Renal pelvis (tissue), 4 donors: Measurements from ENCODE around the gene ARL4A. TPM values are rescaled to one million over a fixed set of nuclear protein-coding genes. Genes with fewer than 3 reads are reported as not detected.
"Not testable (repeated sequence)": the region's sequence is repeated elsewhere in the genome, so short reads cannot be mapped to it uniquely, and the experiment has no call there.

Source experiments
- DNase-seq: peaks from one replicate; pipeline ENCODE4 v3.0.0-alpha.2; 2013
- polyA plus RNA-seq, 3 donors: library from polyadenylated mRNA; unstranded; fragments of 120-200 nt; gene quantifications; one replicate each; pipeline ENCODE4 v1.2.1, GENCODE V29; 2013; ENCODE audit not compliant: insufficient read length in 3 of 3

The ARL4A gene
- polyA plus RNA-seq, 3 donors: 22.5 to 29.1 (median 27.6) TPM

DNA sequence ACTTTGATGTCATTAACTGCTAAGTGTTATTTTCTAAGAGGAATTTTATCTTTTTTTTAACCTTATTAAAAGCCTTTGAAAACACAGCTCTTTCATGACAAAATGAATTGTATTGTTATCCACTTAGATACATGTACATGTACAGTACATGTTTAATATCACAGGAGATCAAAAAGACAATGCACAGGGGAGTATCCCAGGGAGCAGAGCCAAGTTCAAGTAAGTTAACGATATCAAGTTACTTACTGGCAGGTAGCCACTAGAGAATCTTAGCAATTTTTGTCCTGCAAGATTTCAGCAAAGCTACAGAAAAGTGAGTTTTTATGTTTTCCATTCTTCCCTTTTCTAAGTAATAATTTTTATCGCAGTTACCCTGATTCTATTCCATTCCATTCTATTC is 33.9 kb upstream of the ARL4A start:
- DNase-seq: no peak

DNA sequence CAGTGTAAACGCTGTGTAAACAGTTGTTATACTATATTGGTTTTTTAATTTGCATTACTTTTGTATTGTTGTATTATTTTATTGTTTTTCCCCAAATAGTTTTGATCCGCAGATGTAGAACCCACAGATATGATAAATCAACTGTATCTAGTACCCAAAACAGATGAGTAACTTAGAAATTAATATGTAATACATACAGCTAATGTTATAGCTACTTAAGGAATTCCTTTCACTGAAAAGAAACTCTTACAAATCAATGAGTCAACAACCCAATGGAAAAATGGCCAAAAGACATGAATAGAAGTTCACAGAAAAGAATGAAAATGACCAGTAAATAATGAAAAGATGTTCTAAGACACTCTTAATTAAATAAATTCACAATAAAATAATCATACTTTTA is 32.3 kb upstream of the ARL4A start:
- no peak for DNase-seq

DNA sequence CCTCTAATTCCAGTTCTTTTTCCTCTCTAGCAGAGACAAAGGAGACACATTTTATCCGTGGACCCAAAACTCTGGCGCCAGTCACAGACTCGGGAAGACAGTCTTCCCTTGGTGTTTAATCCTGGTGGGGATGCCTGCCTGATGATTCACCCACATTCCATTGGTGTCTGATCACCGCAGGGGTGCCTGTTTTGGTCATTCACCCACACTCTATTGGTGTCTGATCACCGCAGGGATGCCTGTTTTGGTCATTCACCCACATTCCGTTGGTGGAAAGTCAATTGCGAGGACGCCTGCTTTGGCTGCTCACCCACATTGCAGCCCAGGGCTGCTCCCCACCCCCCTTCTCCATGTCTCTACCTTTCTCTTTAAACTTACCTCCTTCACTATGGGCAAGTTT is 27.0 kb upstream of the ARL4A start:
- not testable (repeated sequence) for DNase-seq

DNA sequence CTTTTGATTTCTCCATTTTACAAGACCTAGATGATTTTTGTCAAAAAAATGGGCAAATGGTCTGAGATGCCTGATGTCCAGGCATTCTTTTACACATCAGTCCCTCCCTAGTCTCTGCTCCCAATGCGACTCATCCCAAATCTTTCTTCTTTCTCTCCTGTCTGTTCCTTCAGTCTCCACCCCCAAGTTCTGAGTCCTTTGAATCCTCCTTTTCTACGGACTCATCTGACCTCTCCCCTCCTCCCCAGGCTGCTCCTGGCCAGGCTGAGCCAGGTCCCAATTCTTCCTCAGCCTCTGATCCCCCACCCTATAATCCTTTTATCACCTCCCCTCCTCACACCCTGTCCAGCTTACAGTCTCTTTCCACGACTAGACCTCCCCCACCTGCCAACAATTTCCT is 26.4 kb upstream of the ARL4A start:
- not testable (repeated sequence) for DNase-seq

DNA sequence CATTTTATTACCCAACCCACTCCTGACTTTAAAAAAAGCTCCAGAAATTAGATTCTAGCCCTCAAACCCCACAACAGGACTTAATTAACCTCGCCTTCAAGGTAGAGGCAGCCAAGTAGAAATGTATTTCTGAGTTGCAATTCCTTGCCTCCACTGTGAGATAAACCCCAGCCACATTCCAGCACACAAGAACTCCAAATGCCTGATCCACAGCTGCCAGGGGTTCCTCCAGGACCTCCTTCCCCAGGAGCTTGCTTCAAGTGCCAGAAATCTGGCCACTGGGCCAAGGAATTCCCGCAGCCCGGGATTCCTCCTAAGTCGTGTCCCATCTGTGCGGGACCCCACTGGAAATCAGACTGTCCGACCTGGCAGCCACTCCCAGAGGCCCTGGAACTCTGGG is 25.9 kb upstream of the ARL4A start:
- no peak for DNase-seq

DNA sequence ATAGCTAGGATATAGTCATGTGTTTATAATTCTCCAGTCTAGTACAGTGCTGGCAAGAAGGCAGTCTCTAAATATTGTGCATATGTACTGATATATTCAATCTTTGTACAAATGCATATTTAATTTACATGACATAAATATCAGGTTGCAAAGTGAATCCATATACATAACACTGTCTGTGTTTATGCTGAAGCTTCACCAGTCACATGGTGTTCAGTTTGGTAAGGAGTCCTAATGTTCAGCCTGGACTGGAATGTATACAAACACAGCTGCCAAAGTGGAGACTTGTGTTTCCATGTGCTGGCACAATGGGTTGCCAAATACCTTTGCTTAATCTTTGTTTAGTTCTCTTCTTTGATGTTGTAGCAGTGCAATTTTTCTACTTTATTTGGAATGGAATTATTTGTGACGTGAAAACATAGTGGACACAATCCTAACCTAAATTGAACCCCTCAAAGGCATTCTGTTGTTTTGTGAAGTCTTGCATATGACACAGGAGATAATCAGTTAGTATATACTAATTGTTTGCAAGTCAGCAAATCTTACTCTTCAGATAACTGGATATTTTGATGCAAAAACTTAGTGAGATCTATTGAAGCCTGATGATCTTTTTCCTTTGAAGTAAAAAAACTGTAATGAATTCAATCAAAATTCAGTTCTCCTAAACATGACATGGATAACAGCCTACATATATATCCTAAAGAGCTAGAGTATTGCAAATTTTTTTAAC is 17.3 kb upstream of the ARL4A start:
- DNase-seq: no peak

DNA sequence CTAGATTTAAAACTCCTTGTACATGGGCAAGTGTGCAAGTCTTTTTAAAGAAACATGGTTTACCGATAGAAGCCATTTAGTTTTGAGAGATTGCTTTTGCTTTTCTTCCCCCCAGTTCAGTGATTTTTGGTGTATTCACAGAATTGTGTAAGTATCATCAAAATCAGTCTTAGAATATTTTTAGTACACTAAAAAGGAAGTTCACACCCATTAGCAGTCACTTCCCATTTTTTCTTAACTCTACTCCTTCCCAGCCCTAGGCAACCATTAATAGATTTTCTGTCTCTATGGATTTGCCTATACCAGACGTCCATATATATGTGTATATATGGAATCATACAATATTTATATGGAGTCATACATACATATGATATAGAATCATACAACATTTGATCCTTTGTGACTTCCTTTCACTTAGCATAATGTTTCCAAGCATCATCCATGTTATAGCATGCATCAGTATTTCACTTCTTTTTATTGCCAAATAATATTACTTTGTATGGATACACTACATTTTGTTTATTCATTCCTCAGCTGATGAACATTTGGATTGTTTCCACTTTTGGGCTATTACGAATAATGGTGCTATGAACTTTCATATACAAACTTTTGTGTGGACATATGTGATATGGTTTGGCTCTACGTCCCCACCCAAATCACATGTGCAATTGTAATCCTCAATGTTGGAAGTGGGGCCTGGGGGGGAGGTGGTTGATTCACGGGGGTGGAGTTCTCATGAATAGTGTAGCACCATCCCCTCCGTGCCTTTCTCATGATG is 16.5 kb upstream of the ARL4A start:
- DNase-seq: no peak

DNA sequence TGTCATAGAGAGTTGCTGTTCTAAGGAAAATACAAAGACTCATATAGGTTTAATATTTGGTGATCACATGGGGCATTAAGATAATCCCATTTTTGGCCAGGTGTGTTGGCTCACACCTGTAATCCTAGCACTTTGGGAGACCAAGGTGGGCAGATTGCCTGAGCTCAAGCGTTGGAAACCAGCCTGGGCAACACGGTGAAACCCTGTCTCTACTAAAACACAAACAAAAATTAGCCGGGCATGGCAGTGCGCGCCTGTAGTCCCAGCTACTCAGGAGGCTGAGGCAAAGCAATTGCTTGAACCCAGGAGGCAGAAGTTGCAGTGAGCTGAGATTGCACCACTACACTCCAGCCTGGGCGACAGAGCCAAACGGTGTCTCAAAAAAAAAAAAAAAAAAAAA is 14.0 kb upstream of the ARL4A start:
- DNase-seq: not testable (repeated sequence)

DNA sequence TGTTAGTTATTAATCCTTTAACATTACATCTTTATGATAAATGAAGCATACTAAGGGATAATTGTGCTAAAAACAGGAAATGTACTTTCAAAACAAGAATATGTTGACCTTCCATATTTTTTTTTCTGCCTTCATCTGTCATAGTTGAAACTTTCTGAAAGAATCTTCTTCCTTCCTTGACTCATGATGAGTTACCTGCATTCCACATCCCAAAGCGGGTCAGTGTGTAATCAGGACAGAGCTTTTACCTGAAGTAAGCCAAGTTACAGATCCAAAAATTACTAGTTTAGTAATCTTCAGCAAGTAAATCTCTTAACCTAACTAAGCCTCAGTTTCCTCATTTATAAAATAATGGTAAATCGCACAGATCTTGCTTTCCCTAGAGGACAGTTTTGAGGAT is 13.4 kb upstream of the ARL4A start:
- DNase-seq: no peak

DNA sequence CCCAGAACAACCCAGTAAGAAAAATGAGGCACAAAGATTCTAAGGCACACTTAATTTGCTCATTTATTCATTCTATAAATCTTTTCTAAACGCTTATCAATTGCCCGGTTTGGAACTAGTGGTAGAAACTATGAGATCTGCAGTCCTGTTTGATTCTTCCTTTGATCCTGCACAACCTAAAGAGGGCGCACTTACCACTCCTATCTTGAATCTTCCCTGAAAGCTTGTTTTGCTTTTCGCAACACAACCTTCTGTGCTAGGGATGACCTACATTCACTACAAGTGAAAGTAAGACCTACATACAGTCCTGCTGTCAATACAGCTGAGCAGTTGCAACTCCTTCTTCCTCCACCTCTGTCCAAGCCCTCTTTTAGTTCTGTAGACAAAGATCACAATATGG is 12.6 kb upstream of the ARL4A start:
- no peak for DNase-seq

DNA sequence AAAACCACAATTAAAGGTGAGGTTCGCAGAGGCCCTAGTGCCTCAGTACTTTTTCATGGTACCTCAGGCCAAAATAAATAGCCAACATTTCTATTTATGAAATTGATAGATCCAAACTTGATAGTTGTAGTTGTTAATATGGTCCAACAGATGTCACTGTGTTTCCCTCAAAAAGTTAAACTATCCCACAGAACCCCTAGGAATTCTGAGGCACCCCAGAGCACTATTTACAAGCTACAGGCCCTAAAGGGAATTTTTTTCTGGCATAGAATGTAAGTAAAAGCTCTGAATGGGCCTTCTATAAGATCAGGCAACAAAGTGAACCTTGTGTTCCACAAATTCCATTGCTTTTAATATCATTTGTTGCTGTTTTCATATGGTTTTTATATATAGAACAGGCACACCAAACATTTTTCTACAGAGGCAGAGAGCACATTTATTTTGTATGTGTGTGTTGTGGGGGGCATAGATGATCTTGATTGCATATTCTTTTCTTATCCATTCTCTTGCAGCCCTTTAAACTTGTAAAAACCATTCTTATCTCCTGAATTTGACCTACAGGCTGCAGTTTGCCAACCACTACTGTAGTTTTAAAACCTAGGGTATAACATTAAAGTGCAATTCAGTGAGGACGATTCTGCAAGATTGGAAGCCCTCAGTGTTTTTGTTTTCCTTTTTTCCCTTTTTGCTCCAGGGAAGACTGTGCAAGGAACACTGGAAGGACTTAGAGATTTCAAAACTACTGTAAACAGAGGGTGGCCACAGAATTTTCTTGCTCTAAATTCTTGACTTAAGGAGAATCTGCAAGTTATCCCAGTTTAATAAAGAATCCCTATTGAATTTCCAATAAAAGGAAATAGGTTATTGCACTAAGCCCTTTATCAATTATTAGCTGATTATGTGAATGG is 3.5 kb upstream of the ARL4A start:
- DNase-seq: no peak

DNA sequence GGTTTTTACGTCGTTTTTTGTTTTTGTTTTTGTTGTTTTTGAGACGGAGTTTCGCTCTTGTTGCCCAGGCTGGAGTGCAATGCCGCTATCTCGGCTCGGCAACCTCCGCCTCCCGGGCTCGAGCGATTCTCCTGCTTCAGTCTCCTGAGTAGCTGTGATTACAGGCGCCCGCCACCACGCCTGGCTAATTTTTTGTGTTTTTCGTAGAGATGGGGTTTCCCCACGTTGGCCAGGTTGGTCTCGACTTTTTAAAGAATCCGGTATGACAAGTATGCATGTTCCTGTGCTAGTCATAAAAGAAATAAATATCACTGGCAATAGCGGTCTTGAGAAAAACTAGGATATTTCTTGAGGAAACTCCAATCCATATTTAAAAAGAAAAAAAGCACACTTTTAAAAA is 2.7 kb upstream of the ARL4A start:
- no peak for DNase-seq

DNA sequence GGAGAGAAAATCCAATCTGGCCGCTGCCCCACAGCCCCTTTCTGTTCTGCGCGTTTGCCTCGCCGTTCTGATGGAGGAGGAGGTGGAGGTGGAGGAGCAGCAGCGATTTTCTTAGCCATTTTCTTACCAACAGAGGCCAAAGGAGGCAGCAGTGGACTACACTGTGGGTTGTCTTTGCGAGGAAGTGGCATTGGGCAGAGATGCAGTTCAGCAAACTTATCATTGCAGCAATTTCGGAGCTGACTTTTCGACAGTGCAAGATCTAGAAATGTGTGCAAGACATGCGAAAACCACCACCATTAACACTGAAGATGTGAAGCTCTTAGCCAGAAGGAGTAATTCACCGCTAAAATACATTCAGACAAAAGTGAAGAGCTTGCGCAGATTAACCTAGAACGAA is 1.9 kb upstream of the ARL4A start:
- DNase-seq: no peak

DNA sequence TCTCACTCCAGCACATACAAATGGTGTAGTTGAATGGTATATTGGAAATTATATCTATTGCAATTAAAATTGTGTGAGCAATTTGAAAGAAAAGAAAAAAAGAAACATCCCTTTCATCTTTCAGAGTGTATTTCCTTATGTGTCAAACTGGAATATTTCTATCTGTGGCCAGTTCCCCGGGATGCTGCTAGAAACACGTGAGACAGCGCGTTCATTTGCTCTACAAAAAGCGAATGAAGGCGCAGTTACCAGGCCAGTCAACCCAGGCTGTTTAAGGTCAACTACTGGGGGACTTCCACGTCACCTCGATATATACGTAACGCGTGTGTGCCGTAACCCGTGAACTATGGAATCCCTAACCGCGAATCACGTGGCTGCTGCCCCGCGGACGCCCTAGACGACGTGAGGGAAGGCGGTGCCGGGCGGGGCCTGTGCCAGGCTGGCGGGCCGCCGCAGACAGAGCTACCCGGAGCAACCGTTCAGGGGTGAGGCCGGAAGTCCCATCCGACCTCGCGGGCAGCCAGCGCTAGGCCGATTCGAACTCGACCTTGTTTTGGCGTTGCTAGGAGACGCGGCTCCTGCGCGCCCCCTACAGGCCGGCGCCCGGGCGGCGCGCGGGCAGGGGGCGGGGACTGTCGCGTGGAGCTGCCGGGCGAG is 1.1 kb upstream of the ARL4A start:
- peak; percentile 87 for DNase-seq

DNA sequence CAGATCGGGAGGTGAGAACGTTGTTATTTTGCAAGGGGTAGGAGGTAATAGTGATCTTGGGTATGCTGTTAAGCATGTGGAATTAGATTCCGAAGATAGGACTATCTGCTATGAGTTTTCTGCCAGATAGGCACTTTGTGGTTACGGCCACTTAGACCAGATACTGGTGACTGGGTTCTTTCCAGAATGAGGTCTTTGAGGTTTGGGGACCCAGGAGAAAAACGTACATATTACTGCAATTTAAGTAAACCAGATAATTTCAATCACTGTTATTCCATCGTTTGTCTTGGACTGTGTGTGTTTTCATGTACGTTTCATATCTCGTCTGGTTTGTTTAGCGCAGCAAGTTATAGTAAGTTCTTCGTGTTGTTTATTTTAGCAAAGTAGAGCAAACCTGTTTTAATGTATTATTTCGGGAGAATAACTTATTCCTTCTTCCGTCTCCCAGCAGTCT is 312 bp downstream of the ARL4A start:
- DNase-seq: no peak

DNA sequence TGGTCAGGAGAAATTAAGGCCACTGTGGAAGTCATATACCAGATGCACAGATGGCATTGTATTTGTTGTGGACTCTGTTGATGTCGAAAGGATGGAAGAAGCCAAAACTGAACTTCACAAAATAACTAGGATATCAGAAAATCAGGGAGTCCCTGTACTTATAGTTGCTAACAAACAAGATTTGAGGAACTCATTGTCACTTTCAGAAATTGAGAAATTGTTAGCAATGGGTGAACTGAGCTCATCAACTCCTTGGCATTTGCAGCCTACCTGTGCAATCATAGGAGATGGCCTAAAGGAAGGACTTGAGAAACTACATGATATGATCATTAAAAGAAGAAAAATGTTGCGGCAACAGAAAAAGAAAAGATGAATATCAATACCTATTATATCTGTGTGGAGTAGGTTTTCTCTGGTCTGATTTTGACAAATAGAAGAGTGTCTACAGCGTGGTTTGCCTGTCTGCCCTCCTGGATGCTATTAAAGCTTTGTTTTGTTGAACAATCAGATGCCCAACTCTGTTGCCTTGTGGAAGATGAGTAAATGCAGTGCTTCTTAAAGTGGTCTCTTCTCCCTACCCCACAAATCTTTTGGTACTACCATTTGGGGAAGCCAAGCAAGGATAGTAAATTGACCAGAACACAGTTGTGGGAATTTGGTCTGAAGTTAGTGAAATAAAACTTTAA is 1.2 kb downstream of the ARL4A start:
- not testable (repeated sequence) for DNase-seq

DNA sequence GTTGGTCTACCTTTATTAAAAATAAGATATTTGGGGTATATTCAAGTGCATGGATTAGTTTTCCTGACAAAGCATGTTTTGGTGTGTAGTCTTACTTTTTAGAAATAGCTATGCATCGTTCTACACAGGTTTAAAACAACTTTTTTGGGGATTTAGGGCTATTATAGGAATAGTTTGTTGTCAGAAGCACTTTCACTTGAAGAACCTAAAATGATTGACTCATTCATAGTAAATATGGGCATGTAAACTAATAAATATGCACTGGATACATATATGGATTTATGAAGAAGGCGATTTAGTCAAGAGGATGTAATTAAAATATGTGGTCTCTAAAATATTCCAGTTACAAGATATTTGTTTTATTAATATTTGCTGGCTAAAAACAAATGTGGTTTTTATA is 2.0 kb downstream of the ARL4A start:
- no peak for DNase-seq

DNA sequence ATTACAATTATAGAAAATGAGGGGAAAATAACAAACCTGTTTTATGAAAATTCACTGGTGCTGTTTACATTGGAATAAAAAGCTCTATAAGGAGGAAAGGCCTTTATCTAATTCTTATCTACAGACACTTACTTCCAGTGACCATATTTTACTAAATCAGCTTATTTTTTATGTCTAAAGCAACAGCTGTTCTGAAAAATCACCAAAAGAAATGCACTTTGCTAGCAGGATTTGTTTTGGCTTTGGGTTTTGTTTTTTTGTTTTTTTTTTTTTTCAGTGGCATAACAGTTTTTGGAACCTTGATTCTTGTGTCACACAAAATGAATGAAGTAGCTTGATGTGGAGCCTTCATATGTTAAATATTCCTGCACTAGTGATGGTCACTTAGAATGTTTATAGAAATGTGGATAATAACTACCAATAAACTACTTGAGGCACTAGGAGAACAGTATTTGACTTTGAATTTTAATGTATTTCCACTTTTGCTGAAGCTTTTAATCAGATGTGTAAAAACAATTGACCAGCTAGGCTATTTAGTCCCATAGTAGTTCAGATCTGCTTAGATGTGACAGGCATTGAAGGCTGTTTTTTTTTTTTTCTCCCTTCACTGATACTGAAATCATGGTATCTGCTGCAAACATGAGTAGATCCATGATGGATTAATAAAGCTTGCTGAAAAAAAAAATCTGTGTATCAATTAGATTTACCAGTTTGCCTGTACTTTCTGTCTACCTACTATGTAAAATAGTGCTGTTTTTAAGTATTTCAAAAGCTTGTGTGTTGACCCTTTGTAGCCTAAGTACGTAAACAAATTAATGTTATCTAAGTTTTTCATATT is 2.8 kb downstream of the ARL4A start:
- DNase-seq: no peak

DNA sequence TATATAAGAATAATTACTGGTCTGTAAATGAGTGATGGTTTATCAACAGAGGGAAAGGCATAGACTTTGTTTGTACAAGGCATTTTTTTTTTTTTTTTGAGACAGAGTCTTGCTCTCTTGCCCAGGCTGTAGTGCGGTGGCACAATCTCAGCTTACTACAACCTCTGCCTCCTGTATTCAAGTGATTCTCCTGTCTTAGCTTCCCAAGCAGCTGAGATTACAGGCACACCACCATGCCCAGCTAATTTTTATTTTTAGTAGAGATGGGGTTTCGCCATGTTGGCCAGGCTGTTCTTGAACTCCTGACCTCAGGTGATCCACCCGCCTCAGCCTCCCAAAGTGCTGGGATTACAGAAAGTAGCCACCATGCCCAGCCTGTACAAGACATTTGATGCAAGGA is 4.0 kb downstream of the ARL4A start:
- not testable (repeated sequence) for DNase-seq

DNA sequence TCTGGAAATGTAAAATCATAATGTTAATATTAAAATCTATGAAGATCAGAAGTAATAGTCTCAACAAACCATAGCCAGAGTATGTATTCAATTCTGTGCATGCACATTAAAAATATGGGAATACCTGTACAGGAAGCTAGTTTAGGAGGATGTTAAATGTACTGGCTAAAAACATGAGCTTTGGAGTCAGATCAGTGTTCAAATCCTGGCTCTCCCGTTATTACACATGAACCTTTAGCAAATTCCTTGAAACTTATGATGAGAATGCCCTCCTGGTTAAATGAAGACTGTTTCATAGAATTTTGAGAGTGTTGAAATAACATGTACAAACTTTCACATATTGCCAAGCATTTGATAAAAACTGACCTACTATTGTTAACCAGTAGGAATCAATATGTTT is 4.6 kb downstream of the ARL4A start:
- no peak for DNase-seq
